Right lobe of liver (tissue), 6 donors: ENCODE measurements around the gene CLCA2. TPM values are rescaled to one million over a fixed set of nuclear protein-coding genes. Genes with fewer than 3 reads are reported as not detected.

Experiments
- ATAC-seq, 4 donors: fragments of 200-7000 bp; cut with Tn5 transposase; one replicate each; pipeline ENCODE4 v1.9.1; 2020; ENCODE audit warnings: mild to moderate bottlenecking in 4 of 4, moderate library complexity in 4 of 4
- DNase-seq, 3 donors: peaks; one replicate each; pipeline ENCODE4 v3.0.0-alpha.2; 2020
- H3K27ac ChIP-seq, 3 donors: fragments of 200-600 bp; one replicate each; pipeline ENCODE4 v1.8.0; 2022
- H3K27me3 ChIP-seq, 2 donors: fragments of 200-600 bp; one replicate each; pipeline ENCODE4 v1.8.0; 2022
- H3K36me3 ChIP-seq, 4 donors: fragments of 200-600 bp; sonication (generic) in 1 of 4; one replicate each; pipeline versions ENCODE4 v1.5.1 to v1.8.0; 2017 to 2022; ENCODE audit warnings: control low read depth in 1 of 4
- H3K4me1 ChIP-seq, 4 donors: fragments of 200-600 bp; sonication (generic) in 1 of 4; one replicate each; pipeline versions ENCODE4 v1.5.1 to v1.8.0; 2017 to 2022; ENCODE audit warnings: control low read depth in 1 of 4
- H3K4me3 ChIP-seq, 3 donors: fragments of 200-600 bp; one replicate each; pipeline ENCODE4 v1.8.0; 2022
- H3K9me3 ChIP-seq, 4 donors: fragments of 200-600 bp; sonication (generic) in 1 of 4; one replicate each; pipeline versions ENCODE4 v1.5.1 to v1.8.0; 2017 to 2022; ENCODE audit warnings: control low read depth in 1 of 4
- POLR2A ChIP-seq: fragments of 450-650 bp; IDR thresholded peaks from one replicate; pipeline ENCODE4 v1.6.1; 2017; ENCODE audit warnings: antibody characterized with exemption, mild to moderate bottlenecking
- WGBS: methylation state at CpG from one replicate; pipeline ENCODE4 v1.1.6; 2018; ENCODE audit warnings: low coverage, low lambda C conversion rate; ENCODE audit not compliant: insufficient coverage; ENCODE audit errors: missing lambda C conversion rate; 5-methylcytosine and 5-hydroxymethylcytosine counted together
- intact Hi-C, 2 donors: fragments of 100-400 bp; cut with DNase I; formaldehyde crosslinking; loops; one replicate each; pipeline versions ENCODE4 v1.11.2 to v1.14.1; 2022
- total RNA-seq, 6 experiments: library from RNA; depleted of rRNA in 2 of 6; stranded (reverse); fragments of >200 nt in 2 of 6; fragmentation: NEBNext Ultra II Directional in 3 of 6; extraction: Animal tissue kit (Norgen Biotek cat#: 25700) in 3 of 6; gene quantifications; one replicate each; pipeline versions ENCODE4 v1.1.0 to v1.2.4, GENCODE V29; 2016 to 2023
- TF ChIP-seq, protein P1 (sequence below), 4 donors: fragments of 200-600 bp in 3 of 4; fragments of 450-650 bp in 1 of 4; IDR thresholded peaks; one replicate each; pipeline versions ENCODE4 v1.5.1 to v1.8.0; 2016 to 2022; ENCODE audit warnings: antibody characterized with exemption in 4 of 4, mild to moderate bottlenecking in 2 of 4
- donor health status: DM: no; HTN: yes; CAD: no.
- donor health status: DM: no; HTN: no; CAD: no.
- donor health status: DM: no; HTN: no; CAD: no.
- donor health status: DM: no; HTN: yes; CAD: no.
- donor health status: DM: no; HTN: yes; CAD: no.

Gene CLCA2
- total RNA-seq, 6 experiments from 2014 or later, result not detected

DNA sequence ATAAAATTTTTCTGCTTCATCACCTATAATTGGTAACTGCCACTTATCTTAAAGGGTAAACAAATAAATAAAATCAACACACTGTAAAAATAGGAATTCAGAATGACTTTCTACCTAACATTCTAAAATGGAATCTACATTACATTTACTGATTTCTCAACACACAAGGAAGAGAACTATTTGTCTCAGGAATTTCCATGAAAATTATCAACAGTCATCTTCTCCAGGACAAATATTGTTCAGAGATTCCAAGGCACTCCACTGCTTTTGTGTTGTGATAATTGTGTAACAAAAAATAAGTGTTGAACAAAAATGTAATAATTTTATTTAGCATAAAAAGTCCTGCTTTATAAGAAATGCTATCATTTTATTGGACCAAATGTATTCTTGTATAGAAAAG, 35.2 kb upstream of the CLCA2 start:
- peak overlapping the region in 1 of 3 donors; percentile 29 for H3K27ac ChIP-seq
- H3K4me3 ChIP-seq, result no peak overlapping the region
- H3K27me3 ChIP-seq, result no peaks in the 10 kb centered on the region
- ATAC-seq (no peak), DNase-seq (no peak)
- no peak for TF ChIP-seq POLR2A
- TF ChIP-seq, protein P1, sequence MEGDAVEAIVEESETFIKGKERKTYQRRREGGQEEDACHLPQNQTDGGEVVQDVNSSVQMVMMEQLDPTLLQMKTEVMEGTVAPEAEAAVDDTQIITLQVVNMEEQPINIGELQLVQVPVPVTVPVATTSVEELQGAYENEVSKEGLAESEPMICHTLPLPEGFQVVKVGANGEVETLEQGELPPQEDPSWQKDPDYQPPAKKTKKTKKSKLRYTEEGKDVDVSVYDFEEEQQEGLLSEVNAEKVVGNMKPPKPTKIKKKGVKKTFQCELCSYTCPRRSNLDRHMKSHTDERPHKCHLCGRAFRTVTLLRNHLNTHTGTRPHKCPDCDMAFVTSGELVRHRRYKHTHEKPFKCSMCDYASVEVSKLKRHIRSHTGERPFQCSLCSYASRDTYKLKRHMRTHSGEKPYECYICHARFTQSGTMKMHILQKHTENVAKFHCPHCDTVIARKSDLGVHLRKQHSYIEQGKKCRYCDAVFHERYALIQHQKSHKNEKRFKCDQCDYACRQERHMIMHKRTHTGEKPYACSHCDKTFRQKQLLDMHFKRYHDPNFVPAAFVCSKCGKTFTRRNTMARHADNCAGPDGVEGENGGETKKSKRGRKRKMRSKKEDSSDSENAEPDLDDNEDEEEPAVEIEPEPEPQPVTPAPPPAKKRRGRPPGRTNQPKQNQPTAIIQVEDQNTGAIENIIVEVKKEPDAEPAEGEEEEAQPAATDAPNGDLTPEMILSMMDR (IDR thresholded peaks at IDR 0.05), result no peak
- H3K9me3 ChIP-seq, result no peaks in the 10 kb centered on the region
- no peaks in the 10 kb centered on the region for H3K4me1 ChIP-seq
- intact Hi-C loops, result no loop called here
- no peaks in the 10 kb centered on the region for H3K36me3 ChIP-seq

DNA sequence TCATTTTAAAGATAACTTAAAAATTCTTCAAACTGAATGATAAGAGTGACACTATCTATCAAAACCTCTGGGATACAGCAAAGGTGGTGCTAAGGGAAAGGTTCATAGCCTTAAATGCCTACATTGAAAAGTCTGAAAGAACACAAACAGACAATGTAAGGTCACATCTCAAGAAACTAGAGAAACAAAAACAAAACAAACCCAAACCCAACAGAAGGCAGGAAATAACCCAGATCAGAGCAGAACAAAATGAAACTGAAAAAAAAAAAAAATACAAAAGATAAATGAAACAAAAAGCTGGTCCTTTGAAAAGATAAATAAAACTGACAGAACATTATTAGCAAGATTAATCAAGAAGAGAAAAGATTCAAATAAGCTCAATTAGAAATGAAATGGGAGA, 34.7 kb upstream of the CLCA2 start:
- no peak for TF ChIP-seq POLR2A
- TF ChIP-seq, protein P1 (IDR thresholded peaks at IDR 0.05), result no peak
- Histone ChIP-seq H3K4me3 (no peak overlapping the region), H3K27ac (peak overlapping the region in 1 of 3 donors; percentile 29), H3K9me3 (no peaks in the 10 kb centered on the region), H3K4me1 (no peaks in the 10 kb centered on the region), H3K36me3 (no peaks in the 10 kb centered on the region), H3K27me3 (no peaks in the 10 kb centered on the region)
- intact Hi-C loops, result no loop called here
- DNase-seq (no peak), ATAC-seq (peak in 1 of 4 donors; percentile 35)

DNA sequence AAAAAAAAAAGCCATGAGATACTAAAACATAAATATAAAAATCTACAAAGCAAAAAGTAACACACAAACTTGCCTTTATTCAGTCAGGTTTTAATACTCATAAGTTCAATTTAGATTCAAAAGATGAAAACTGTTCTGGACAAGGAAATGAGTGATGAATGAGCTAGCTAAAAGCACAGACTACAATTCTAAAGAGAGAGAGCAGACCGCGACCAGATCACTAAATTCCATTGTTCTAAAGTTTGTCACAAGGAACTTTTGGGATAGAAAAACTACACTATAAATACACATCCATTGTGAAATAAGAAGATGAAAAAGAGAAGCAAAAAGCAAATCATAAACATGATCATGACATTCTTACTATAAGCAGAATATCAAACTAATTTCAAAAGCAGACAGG, 29.6 kb upstream of the CLCA2 start:
- no peak for ATAC-seq
- H3K36me3 ChIP-seq, result no peaks in the 10 kb centered on the region
- intact Hi-C loops, result no loop called here
- H3K27me3 ChIP-seq, result no peaks in the 10 kb centered on the region
- TF ChIP-seq POLR2A, result no peak
- TF ChIP-seq, protein P1 (IDR thresholded peaks at IDR 0.05), result no peak
- no peak overlapping the region for H3K27ac ChIP-seq
- DNase-seq, result no peak
- no peaks in the 10 kb centered on the region for H3K4me1 ChIP-seq
- no peak overlapping the region for H3K4me3 ChIP-seq
- 70% methylated on average over 2 of the region's 2 CpGs for WGBS
- H3K9me3 ChIP-seq, result no peaks in the 10 kb centered on the region

DNA sequence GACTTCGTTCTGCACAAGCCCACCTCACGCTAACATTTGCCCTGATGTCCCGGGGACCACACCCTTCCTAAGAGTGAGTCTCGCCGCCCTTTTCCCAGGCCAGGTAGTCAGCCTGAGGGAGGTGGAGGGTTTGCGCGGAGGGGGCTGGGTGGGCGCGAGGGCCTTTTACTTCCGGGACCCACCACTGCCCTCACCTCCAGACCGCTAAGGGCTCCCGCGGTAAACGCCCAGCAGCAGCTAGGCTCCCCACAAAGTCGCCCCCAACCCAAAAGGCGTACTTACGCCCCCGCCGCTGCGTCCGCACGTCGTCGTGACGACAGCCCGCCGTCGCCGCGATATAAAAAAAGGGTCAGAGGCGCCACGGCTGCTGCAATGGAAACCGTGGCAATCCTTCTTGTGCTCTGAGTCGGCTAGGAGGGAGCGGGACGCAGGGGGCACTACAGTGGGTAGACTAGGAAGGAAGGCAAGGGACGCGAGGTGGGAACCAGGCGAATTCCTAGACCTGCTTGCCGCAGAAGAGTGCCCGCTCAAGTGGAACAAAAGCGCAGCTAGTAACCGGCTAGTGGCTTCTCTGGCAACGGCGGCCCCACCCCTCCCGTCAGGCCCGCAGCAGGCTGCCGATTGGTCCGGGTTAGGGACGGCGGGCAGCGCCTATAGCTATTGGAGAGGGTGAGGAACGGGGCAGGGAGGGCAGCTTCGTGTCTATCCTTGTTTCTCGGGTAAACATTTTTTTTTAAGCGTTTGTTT, 28.0 kb upstream of the CLCA2 start, which contains the start of gene ODF2L:
TSS of gene ODF2L (minus strand) at position 573 of the 747 bp plus-strand sequence. CDS start 9,296 bp downstream, outside the sequence.
- WGBS, result 1% methylated on average over 41 of the region's 56 CpGs
- no peaks in the 10 kb centered on the region for H3K9me3 ChIP-seq
- no peaks in the 10 kb centered on the region for H3K4me1 ChIP-seq
- no peak for TF ChIP-seq POLR2A
- TF ChIP-seq, protein P1 (IDR thresholded peaks at IDR 0.05), result no peak
- intact Hi-C loops, result no loop called here
- no peaks in the 10 kb centered on the region for H3K27me3 ChIP-seq
- H3K36me3 ChIP-seq, result no peaks in the 10 kb centered on the region
- ATAC-seq, result peak; percentile 100
- peak within 1 kb of the TSS; percentile 73 to 77 (median 77) for H3K4me3 ChIP-seq
- peak within 1 kb of the TSS; percentile 38 to 68 (median 53) for H3K27ac ChIP-seq
- DNase-seq, result peak; percentile 91 to 95 (median 94)
